ENCODE data around the gene CLIC5.

DNA sequence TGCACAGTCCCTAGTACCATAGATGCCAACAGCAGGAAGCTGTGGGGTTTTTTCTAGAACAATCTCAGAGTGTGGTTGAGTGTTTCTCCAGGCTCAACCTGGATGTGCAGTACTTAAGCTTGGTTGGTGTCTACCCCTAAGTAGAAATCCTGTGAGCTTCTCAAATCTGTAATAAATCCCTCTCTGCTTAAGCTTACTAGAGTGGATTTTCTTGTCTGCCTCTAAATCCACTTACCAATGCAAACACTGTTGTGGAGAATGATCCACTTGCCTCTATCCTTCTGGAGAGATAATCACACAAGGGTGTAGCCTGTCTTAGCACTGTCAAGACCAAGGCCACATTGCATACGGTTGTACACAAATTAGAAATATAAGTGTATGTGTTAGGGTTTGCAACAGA is 43.3 kb upstream of the CLIC5 start:
- TF ChIP-seq, protein P1, sequence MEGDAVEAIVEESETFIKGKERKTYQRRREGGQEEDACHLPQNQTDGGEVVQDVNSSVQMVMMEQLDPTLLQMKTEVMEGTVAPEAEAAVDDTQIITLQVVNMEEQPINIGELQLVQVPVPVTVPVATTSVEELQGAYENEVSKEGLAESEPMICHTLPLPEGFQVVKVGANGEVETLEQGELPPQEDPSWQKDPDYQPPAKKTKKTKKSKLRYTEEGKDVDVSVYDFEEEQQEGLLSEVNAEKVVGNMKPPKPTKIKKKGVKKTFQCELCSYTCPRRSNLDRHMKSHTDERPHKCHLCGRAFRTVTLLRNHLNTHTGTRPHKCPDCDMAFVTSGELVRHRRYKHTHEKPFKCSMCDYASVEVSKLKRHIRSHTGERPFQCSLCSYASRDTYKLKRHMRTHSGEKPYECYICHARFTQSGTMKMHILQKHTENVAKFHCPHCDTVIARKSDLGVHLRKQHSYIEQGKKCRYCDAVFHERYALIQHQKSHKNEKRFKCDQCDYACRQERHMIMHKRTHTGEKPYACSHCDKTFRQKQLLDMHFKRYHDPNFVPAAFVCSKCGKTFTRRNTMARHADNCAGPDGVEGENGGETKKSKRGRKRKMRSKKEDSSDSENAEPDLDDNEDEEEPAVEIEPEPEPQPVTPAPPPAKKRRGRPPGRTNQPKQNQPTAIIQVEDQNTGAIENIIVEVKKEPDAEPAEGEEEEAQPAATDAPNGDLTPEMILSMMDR (IDR thresholded peaks at IDR 0.05 in 4 of 5, conservative IDR thresholded peaks at IDR 0.05 in 1 of 5) = no peak
- TF ChIP-seq POLR2A (IDR thresholded peaks at IDR 0.05) = no peak
